Transverse colon (tissue), 4 donors: ENCODE results near the gene ITGA6.

Experiments
- POLR2AphosphoS5 ChIP-seq, 3 donors: sonication (generic); formaldehyde crosslinking; IDR thresholded peaks; one replicate each; pipeline ENCODE4 v1.6.1; 2016; ENCODE audit warnings: antibody characterized with exemption in 3 of 3
- TF ChIP-seq, protein P1 (sequence below), 5 experiments: fragments of 200-600 bp in 3 of 5; fragments of 450-650 bp in 2 of 5; sonication (generic) in 3 of 5; IDR thresholded peaks; 1 replicate in 2 of 5; 2 replicates in 3 of 5; pipeline ENCODE4 v1.5.1; 2016 to 2017; ENCODE audit warnings: antibody characterized with exemption in 5 of 5, inconsistent platforms in 3 of 5, mild to moderate bottlenecking in 2 of 5, moderate library complexity in 1 of 5

DNA sequence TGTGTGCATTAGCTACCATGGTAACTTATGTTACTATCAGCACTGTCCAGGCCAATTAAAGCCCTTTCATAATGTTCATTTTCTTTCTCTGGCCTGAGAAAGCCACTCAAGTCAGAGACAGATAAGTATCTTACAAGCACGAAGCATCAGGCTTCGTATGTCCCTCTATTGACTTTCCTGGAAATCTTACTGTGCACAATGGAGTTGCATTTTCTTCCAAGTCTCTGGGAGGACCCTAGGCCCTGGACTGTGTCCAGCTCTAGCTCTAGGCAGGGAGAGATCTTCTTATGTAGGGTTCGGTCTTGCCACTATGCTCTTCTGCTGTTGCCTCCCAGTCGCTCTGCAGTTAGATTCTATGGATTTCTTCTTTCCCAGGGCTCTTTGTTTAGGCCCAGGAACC is 40.0 kb upstream of the ITGA6 start:
- TF ChIP-seq POLR2AphosphoS5 (IDR thresholded peaks at IDR 0.05): no peak
- TF ChIP-seq, protein P1, sequence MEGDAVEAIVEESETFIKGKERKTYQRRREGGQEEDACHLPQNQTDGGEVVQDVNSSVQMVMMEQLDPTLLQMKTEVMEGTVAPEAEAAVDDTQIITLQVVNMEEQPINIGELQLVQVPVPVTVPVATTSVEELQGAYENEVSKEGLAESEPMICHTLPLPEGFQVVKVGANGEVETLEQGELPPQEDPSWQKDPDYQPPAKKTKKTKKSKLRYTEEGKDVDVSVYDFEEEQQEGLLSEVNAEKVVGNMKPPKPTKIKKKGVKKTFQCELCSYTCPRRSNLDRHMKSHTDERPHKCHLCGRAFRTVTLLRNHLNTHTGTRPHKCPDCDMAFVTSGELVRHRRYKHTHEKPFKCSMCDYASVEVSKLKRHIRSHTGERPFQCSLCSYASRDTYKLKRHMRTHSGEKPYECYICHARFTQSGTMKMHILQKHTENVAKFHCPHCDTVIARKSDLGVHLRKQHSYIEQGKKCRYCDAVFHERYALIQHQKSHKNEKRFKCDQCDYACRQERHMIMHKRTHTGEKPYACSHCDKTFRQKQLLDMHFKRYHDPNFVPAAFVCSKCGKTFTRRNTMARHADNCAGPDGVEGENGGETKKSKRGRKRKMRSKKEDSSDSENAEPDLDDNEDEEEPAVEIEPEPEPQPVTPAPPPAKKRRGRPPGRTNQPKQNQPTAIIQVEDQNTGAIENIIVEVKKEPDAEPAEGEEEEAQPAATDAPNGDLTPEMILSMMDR (IDR thresholded peaks at IDR 0.05): no peak
